Measurements from ENCODE around the gene BST2.
A peak's percentile ranks its signal among the peaks of the same experiment; 100 is the strongest.

The BST2 gene

DNA sequence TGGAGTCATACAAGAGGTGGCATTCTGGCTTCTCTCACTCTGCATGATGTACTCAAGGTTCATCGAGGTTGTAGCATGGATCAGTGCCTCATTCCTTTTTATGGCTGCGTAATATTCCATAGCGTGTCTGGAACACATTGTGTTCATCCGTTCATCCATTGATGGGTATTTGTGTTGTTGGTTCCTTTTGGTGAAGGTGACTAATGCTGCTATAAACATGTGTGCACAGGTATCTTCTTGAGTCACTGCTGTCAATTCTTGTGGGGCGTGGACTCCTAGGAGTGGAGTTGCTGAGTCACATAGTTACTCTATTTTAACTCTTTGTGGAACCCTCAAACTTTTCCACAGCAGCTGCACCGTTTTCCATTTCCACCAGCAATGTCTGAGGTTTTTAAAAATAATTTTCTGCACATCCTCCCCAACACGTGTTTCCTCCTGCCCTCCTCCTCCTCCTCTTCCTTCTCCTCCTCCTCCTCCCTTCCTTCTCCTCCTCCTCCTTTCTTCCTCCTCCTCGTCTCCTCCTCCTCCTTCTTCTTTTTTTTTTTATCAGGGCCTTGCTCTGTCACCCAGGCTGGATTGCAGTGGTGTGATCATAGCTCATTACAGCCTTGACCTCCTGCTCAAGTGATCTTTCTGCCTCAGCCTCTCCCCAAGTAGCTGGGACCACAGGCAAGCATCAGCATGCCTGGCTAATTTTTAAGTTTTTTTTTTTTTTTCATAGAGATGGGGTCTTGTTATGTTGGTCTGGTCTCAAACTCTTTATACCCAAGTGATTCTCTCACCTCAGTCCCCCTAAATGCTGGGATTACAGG, 45.0 kb upstream of the BST2 start:
- DNase-seq (ENCODE audit: low read depth in 1 of 2, low spot score in 1 of 2): peak; percentile 42
- Histone ChIP-seq H3K4me3 (replicated peaks; ENCODE audit: insufficient read depth, low read length) (no peak overlapping the region), H3K27ac (replicated peaks) (no peak overlapping the region), H3K27me3 (ENCODE audit: insufficient read depth, poor library complexity, severe bottlenecking) (peaks cover 4% of the 10 kb centered on the region)
- TF ChIP-seq SPI1 (IDR thresholded peaks at IDR 0.05; ENCODE audit: borderline replicate concordance, low read depth) (no peak), POLR2AphosphoS5 (IDR thresholded peaks at IDR 0.05; ENCODE audit: low read depth) (no peak), GABPA (IDR thresholded peaks at IDR 0.05; ENCODE audit: low read depth) (no peak)
- TF ChIP-seq, protein P1, sequence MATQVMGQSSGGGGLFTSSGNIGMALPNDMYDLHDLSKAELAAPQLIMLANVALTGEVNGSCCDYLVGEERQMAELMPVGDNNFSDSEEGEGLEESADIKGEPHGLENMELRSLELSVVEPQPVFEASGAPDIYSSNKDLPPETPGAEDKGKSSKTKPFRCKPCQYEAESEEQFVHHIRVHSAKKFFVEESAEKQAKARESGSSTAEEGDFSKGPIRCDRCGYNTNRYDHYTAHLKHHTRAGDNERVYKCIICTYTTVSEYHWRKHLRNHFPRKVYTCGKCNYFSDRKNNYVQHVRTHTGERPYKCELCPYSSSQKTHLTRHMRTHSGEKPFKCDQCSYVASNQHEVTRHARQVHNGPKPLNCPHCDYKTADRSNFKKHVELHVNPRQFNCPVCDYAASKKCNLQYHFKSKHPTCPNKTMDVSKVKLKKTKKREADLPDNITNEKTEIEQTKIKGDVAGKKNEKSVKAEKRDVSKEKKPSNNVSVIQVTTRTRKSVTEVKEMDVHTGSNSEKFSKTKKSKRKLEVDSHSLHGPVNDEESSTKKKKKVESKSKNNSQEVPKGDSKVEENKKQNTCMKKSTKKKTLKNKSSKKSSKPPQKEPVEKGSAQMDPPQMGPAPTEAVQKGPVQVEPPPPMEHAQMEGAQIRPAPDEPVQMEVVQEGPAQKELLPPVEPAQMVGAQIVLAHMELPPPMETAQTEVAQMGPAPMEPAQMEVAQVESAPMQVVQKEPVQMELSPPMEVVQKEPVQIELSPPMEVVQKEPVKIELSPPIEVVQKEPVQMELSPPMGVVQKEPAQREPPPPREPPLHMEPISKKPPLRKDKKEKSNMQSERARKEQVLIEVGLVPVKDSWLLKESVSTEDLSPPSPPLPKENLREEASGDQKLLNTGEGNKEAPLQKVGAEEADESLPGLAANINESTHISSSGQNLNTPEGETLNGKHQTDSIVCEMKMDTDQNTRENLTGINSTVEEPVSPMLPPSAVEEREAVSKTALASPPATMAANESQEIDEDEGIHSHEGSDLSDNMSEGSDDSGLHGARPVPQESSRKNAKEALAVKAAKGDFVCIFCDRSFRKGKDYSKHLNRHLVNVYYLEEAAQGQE (IDR thresholded peaks at IDR 0.05; ENCODE audit: insufficient replicate concordance, low read depth): no peak
- TF ChIP-seq, protein P2, sequence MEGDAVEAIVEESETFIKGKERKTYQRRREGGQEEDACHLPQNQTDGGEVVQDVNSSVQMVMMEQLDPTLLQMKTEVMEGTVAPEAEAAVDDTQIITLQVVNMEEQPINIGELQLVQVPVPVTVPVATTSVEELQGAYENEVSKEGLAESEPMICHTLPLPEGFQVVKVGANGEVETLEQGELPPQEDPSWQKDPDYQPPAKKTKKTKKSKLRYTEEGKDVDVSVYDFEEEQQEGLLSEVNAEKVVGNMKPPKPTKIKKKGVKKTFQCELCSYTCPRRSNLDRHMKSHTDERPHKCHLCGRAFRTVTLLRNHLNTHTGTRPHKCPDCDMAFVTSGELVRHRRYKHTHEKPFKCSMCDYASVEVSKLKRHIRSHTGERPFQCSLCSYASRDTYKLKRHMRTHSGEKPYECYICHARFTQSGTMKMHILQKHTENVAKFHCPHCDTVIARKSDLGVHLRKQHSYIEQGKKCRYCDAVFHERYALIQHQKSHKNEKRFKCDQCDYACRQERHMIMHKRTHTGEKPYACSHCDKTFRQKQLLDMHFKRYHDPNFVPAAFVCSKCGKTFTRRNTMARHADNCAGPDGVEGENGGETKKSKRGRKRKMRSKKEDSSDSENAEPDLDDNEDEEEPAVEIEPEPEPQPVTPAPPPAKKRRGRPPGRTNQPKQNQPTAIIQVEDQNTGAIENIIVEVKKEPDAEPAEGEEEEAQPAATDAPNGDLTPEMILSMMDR (IDR thresholded peaks at IDR 0.05; ENCODE audit: insufficient read depth, low read length): no peak

DNA sequence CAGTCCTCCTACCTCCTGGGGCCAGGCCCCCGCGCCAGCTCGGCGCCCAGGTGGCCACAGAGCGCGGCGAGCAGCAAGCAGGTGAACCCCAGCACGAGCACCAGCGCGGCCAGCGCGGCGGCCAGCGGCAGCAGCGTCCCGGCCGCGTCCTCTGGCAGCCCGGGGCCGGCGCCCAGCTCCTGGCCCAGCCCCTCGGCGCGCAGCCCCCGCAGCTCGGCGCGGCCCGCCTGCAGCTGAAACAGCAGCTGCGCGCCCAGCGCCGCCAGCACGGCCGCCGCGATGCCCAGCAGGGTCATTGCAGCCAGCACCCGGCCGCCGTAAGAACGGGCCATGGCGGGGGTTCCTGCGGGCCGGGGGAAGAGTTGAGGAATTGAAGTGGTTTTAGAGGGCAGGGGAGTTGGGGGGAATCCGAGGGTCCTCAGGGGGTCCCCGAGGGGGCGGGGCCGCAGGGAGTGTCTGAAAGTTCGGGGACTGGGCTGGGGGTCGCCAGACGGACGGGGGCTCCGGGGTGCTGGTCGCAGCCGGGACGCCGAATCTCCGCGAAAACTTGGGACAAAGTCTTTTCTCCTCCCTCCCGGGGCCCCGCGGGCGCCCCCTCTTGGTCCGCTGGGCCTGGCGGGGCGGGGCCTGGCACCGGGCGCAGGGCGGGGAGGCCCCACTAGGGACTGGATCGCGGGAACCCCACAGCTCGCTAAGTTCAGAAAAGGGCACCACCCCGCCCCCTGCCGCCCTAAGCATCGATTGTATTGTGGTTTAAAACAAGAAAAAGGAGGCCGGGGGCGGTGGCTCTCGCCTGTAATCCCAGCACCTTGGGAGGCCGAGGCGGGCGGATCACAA, 42.9 kb upstream of the BST2 start, which contains the start of gene TMEM221:
TMEM221 (minus strand) TSS at position 538 of the 837 bp plus-strand sequence; CDS start at position 332, 206 bp downstream.
- Histone ChIP-seq H3K4me3 (replicated peaks; ENCODE audit: insufficient read depth, low read length) (peak within 1 kb of the TSS; percentile 40), H3K27me3 (ENCODE audit: insufficient read depth, poor library complexity, severe bottlenecking) (peaks cover 4% of the 10 kb centered on the region), H3K27ac (replicated peaks) (no peak within 1 kb of the TSS)
- TF ChIP-seq, protein P2 (IDR thresholded peaks at IDR 0.05; ENCODE audit: insufficient read depth, low read length): peak; percentile 32
- TF ChIP-seq GABPA (IDR thresholded peaks at IDR 0.05; ENCODE audit: low read depth): no peak
- no peak for TF ChIP-seq POLR2AphosphoS5 (IDR thresholded peaks at IDR 0.05; ENCODE audit: low read depth)
- TF ChIP-seq, protein P1 (IDR thresholded peaks at IDR 0.05; ENCODE audit: insufficient replicate concordance, low read depth): no peak
- TF ChIP-seq SPI1 (IDR thresholded peaks at IDR 0.05; ENCODE audit: borderline replicate concordance, low read depth): no peak
- peak; percentile 32 to 55 for DNase-seq (ENCODE audit: low read depth in 1 of 2, low spot score in 1 of 2)

DNA sequence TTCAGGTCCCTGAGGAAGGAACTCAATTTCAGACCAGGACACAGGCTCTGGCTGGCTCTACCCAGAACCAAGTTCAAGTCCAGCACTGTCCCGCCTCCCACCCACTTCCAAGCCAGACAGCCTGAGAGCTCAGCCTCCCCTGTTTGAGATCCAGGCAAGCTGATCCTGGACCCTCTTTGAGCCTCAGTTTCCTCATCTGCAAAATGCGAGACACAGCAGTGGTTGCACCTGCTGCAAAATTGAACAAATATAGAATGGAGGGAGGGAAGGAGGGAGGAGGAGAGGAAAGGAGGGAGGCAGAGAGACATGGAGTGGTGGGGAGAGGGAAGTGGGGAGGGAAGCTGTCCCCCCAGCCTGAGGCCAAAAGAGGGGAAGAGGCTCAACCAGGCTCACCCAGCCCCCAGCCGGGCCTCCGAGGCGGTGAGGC, 42.3 kb upstream of the BST2 start:
- Histone ChIP-seq H3K27ac (replicated peaks) (no peak overlapping the region), H3K4me3 (replicated peaks; ENCODE audit: insufficient read depth, low read length) (no peak overlapping the region), H3K27me3 (ENCODE audit: insufficient read depth, poor library complexity, severe bottlenecking) (peaks cover 4% of the 10 kb centered on the region)
- DNase-seq (ENCODE audit: low read depth in 1 of 2, low spot score in 1 of 2): no peak
- TF ChIP-seq, protein P1 (IDR thresholded peaks at IDR 0.05; ENCODE audit: insufficient replicate concordance, low read depth): no peak
- no peak for TF ChIP-seq SPI1 (IDR thresholded peaks at IDR 0.05; ENCODE audit: borderline replicate concordance, low read depth)
- TF ChIP-seq, protein P2 (IDR thresholded peaks at IDR 0.05; ENCODE audit: insufficient read depth, low read length): no peak
- no peak for TF ChIP-seq GABPA (IDR thresholded peaks at IDR 0.05; ENCODE audit: low read depth)
- no peak for TF ChIP-seq POLR2AphosphoS5 (IDR thresholded peaks at IDR 0.05; ENCODE audit: low read depth)

Measured in HL-60 (cell line).